Measurements from ENCODE around the gene NPLOC4.

The NPLOC4 gene

DNA sequence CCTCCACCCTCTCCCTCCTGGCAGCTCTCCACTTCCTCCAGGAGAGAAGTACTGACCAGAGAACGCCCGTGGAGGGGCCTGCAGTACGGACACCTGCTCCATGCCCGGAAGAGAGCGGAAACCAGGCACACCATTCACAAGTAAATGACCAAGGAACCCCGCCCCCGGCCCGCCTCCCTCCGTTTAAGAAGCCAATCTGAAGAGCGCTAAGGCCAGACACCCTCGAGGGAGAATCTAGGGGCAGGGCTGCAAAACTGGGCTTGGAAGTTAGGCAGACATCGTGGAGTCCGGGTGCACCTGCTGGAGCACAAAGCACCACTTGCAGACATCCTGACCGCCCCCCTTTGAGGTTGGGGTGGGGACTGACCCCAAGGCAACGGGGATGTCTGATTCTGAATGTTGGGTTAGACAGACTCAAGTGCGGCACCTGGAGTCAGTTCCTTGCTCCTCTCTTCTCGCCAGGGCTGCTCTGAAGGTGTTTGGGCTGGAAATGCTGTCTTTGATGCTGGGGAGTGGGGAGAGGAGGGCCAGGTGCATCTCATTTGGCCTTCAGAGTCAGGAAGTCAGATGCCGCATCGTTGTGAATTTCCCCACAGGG lies 83.8 kb downstream of the NPLOC4 start:
- Histone ChIP-seq H3K27ac (ENCODE audit: extremely low read depth, low read depth, low read length) (peak overlapping the region; percentile 74), H3K36me3 (ENCODE audit: control insufficient read depth in 2 of 2, insufficient read depth in 1 of 2, low read length in 2 of 2) (peaks cover 4 to 47% of the 10 kb centered on the region in 2 experiments; a peak in 2 of 3 replicates), H3K9me3 (ENCODE audit: control insufficient read depth, insufficient read depth, low read depth, low read length) (no peaks in the 10 kb centered on the region), H3K4me1 (ENCODE audit: control insufficient read depth, insufficient read depth, low read length) (peaks cover 12% of the 10 kb centered on the region), H3K4me3 (ENCODE audit: low read depth, low read length) (peak overlapping the region; percentile 86)
- CTCF ChIA-PET, result interaction anchor here (0.6 to 3.9 kb wide), 8 partner anchors 11 to 300 kb away, joined by 3 to 23 read pairs (median 3); no protein-coding TSS in a partner anchor
- POLR2A ChIA-PET, result interaction anchor here (0.5 to 3.4 kb wide), 17 partner anchors 10 to 564 kb away, joined by 3 to 48 read pairs (median 5); partner anchors contain the start of genes ACTG1, ARL16, CCDC137 and HGS
- no peak for TF ChIP-seq ZNF596 (tag by site-specific recombination; IDR thresholded peaks at IDR 0.05)
- TF ChIP-seq KLF16 (tag by site-specific recombination; IDR thresholded peaks at IDR 0.05), result no peak
- peak; percentile 51; the same call in 1 of the 2 replicates for TF ChIP-seq ZBTB8A (tag by site-specific recombination; IDR thresholded peaks at IDR 0.05)
- TF ChIP-seq SP2 (tag by site-specific recombination; IDR thresholded peaks at IDR 0.05), result peak; percentile 79
- peak; percentile 80 for TF ChIP-seq SP3 (tag by site-specific recombination; IDR thresholded peaks at IDR 0.05)
- TF ChIP-seq ZNF433 (tag by site-specific recombination; IDR thresholded peaks at IDR 0.05; ENCODE audit: low read depth), result no peak
- TF ChIP-seq ZNF266 (tag by site-specific recombination; IDR thresholded peaks at IDR 0.05; ENCODE audit: low read depth), result no peak
- TF ChIP-seq IKZF3 (tag by site-specific recombination; IDR thresholded peaks at IDR 0.05), result 0 out of 2 replicates have a peak, but pooled peaks have one; percentile 7
- TF ChIP-seq KLF9 (tag by site-specific recombination; IDR thresholded peaks at IDR 0.05; ENCODE audit: low read depth), result peak; percentile 83
- peak; percentile 89 for TF ChIP-seq KLF10 (tag by site-specific recombination; IDR thresholded peaks at IDR 0.05)
- TF ChIP-seq, protein P1, sequence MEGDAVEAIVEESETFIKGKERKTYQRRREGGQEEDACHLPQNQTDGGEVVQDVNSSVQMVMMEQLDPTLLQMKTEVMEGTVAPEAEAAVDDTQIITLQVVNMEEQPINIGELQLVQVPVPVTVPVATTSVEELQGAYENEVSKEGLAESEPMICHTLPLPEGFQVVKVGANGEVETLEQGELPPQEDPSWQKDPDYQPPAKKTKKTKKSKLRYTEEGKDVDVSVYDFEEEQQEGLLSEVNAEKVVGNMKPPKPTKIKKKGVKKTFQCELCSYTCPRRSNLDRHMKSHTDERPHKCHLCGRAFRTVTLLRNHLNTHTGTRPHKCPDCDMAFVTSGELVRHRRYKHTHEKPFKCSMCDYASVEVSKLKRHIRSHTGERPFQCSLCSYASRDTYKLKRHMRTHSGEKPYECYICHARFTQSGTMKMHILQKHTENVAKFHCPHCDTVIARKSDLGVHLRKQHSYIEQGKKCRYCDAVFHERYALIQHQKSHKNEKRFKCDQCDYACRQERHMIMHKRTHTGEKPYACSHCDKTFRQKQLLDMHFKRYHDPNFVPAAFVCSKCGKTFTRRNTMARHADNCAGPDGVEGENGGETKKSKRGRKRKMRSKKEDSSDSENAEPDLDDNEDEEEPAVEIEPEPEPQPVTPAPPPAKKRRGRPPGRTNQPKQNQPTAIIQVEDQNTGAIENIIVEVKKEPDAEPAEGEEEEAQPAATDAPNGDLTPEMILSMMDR (tag by site-specific recombination; IDR thresholded peaks at IDR 0.05), result peak; percentile 46; the same call in 1 of the 2 replicates
- peak; percentile 53; the same call in 1 of the 2 replicates for TF ChIP-seq SCRT2 (tag by site-specific recombination; IDR thresholded peaks at IDR 0.05)
- TF ChIP-seq ZNF335 (tag by site-specific recombination; conservative IDR thresholded peaks at IDR 0.05), result 0 out of 2 replicates have a peak, but pooled peaks have one; percentile 41

DNA sequence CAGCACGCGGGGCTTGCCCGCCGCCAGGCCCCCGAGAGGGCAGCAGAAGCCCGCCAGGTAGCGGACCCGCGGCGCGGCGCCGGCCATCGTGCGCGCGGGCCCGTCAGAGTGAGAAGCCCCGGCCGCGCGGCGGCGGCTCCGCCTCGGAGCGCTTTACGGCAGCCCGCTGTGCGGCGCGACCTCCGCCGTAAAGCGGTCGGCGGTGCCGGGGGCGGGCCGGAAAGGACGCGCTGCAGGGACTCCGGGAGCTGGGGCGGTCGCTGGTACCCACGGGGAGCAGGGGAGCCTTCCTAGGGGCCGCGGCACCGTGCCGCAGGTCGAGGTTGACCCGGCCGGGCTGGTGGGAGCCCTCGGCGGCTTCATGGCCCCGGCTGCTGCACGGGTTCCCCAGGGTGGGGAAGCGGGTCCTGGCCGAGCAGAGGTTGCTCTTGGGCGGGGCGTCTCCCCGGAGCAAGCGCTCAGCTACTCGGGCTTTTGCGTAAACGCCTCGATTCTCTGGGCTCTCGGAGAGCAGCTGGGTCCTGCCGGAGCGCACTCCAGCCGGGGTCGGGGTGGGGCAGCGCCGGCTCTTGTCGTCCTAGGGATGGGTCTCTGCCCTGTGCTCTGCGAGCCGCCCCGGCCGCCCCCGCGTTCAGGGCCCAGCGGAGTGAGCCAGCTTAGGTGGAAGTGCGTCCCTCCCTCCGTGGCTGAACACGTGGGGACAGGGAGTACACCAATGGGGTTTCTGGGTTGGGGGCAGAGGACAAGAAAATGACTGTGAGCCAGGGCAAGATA lies 84.5 kb downstream of the NPLOC4 start, which contains the start of gene FAAP100:
TSS of gene FAAP100 (minus strand) at position 110 of the 774 bp plus-strand sequence. CDS start at position 87, 23 bp downstream.
- H3K4me1 ChIP-seq (ENCODE audit: control insufficient read depth, insufficient read depth, low read length), result peaks cover 12% of the 10 kb centered on the region
- CTCF ChIA-PET, result interaction anchor here (0.6 to 3.9 kb wide), 8 partner anchors 14 to 300 kb away, joined by 3 to 23 read pairs (median 3); no protein-coding TSS in a partner anchor
- no peak; the same call in 1 of the 2 replicates for TF ChIP-seq ZBTB8A (tag by site-specific recombination; IDR thresholded peaks at IDR 0.05)
- TF ChIP-seq ZNF24 (tag by site-specific recombination; IDR thresholded peaks at IDR 0.05), result no peak
- TF ChIP-seq, protein P2, sequence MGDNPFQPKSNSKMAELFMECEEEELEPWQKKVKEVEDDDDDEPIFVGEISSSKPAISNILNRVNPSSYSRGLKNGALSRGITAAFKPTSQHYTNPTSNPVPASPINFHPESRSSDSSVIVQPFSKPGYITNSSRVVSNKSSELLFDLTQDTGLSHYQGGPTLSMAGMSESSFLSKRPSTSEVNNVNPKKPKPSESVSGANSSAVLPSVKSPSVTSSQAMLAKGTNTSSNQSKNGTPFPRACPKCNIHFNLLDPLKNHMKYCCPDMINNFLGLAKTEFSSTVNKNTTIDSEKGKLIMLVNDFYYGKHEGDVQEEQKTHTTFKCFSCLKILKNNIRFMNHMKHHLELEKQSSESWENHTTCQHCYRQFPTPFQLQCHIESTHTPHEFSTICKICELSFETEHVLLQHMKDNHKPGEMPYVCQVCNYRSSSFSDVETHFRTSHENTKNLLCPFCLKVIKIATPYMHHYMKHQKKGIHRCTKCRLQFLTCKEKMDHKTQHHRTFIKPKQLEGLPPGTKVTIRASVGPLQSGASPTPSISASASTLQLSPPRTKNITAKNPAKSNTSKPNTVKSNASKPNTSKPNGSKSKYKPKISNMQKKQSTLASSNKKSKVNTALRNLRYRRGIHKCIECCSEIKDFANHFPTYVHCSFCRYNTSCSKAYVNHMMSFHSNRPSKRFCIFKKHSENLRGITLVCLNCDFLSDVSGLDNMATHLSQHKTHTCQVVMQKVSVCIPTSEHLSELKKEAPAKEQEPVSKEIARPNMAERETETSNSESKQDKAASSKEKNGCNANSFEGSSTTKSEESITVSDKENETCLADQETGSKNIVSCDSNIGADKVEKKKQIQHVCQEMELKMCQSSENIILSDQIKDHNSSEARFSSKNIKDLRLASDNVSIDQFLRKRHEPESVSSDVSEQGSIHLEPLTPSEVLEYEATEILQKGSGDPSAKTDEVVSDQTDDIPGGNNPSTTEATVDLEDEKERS (tag by site-specific recombination; IDR thresholded peaks at IDR 0.05), result no peak
- no peak for TF ChIP-seq ZNF292 (tag by site-specific recombination; IDR thresholded peaks at IDR 0.05; ENCODE audit: borderline replicate concordance, low read depth)
- peak; percentile 75 for TF ChIP-seq KLF8 (tag by site-specific recombination; IDR thresholded peaks at IDR 0.05)
- no peak for TF ChIP-seq ZNF302 (tag by site-specific recombination; IDR thresholded peaks at IDR 0.05; ENCODE audit: low read depth)
- no peak; the same call in 1 of the 2 replicates for TF ChIP-seq YY2 (tag by site-specific recombination; IDR thresholded peaks at IDR 0.05)
- no peak for TF ChIP-seq ZNF19 (tag by site-specific recombination; IDR thresholded peaks at IDR 0.05; ENCODE audit: low read depth)
- no peak for TF ChIP-seq ZNF658 (tag by site-specific recombination; IDR thresholded peaks at IDR 0.05)
- no peak for TF ChIP-seq ZNF223 (tag by site-specific recombination; IDR thresholded peaks at IDR 0.05)
- TF ChIP-seq SALL2 (tag by site-specific recombination; IDR thresholded peaks at IDR 0.05; ENCODE audit: borderline replicate concordance), result no peak
- TF ChIP-seq WT1 (tag by site-specific recombination; IDR thresholded peaks at IDR 0.05), result peak; percentile 31; the same call in 1 of the 2 replicates
- TF ChIP-seq, protein P1 (tag by site-specific recombination; IDR thresholded peaks at IDR 0.05), result no peak
- no peak for TF ChIP-seq ZNF621 (tag by site-specific recombination; IDR thresholded peaks at IDR 0.05)

More for the DNA sequence above, 84.5 kb downstream of the NPLOC4 start, which contains the start of gene FAAP100:
- peak within 1 kb of the TSS; percentile 86 for H3K4me3 ChIP-seq (ENCODE audit: low read depth, low read length)
- H3K27ac ChIP-seq (ENCODE audit: extremely low read depth, low read depth, low read length), result peak within 1 kb of the TSS; percentile 74
- peaks cover 4 to 47% of the 10 kb centered on the region in 2 experiments; a peak in 2 of 3 replicates for H3K36me3 ChIP-seq (ENCODE audit: control insufficient read depth in 2 of 2, insufficient read depth in 1 of 2, low read length in 2 of 2)
- H3K9me3 ChIP-seq (ENCODE audit: control insufficient read depth, insufficient read depth, low read depth, low read length), result no peaks in the 10 kb centered on the region
- POLR2A ChIA-PET, result interaction anchor here (0.6 to 3.4 kb wide), 29 partner anchors 9 to 564 kb away, joined by 3 to 48 read pairs (median 4); partner anchors contain the start of genes ACTG1, ARL16, CCDC137 and HGS

Measured in HEK293 (cell line).